ENCODE results near the gene ZNF57. TPM values are rescaled to one million over a fixed set of nuclear protein-coding genes. Genes with fewer than 3 reads are reported as not detected.

ZNF57 gene
- total and polyA plus RNA-seq, 2 experiments from 2014 or later, result 6.4 to 10.8 TPM

GRCh38 chr19:2923510-2923909 lies 22.8 kb downstream of the ZNF57 start:
- no peak overlapping the region for H3K27ac Mint-ChIP-seq
- H3K27me3 ChIP-seq (ENCODE audit: insufficient read depth), result no peaks in the 10 kb centered on the region
- no peaks in the 10 kb centered on the region for H3K79me2 ChIP-seq (replicated peaks; ENCODE audit: insufficient read depth)
- no peak overlapping the region for H2AFZ ChIP-seq
- peaks cover 16% of the 10 kb centered on the region; the same call in 1 of the 2 replicates for H3K36me3 ChIP-seq (ENCODE audit: insufficient read depth)
- DNase-seq (ENCODE audit: low spot score) (no peak), ATAC-seq (no peak)
- H3K4me2 ChIP-seq, result no peak overlapping the region
- peaks cover 8% of the 10 kb centered on the region; the same call in 1 of the 2 replicates for H3K4me1 ChIP-seq (ENCODE audit: insufficient read depth)
- no peaks in the 10 kb centered on the region for H4K20me1 ChIP-seq (replicated peaks; ENCODE audit: insufficient read depth)
- no peak overlapping the region for H3K4me3 ChIP-seq
- no peak overlapping the region for H3K4me3 Mint-ChIP-seq
- peaks cover 20% of the 10 kb centered on the region; the same call in 2 of the 3 replicates for H3K36me3 Mint-ChIP-seq (ENCODE audit: low read depth)
- H3K9me3 Mint-ChIP-seq, result peaks cover 54% of the 10 kb centered on the region
- H3K4me1 Mint-ChIP-seq, result peaks cover 5% of the 10 kb centered on the region; the same call in 1 of the 3 replicates
- TF ChIP-seq EZH2phosphoT487 (IDR thresholded peaks at IDR 0.05; ENCODE audit: unreplicated experiment) (no peak), ETS1 (IDR thresholded peaks at IDR 0.05) (no peak), POLR2AphosphoS5 (IDR thresholded peaks at IDR 0.05; ENCODE audit: low read depth) (no peak), JUNB (IDR thresholded peaks at IDR 0.05; ENCODE audit: unreplicated experiment) (no peak), ZNF331 (CRISPR knock-in tag; IDR thresholded peaks at IDR 0.05; ENCODE audit: low read depth) (no peak), CREB1 (CRISPR knock-in tag; IDR thresholded peaks at IDR 0.05; ENCODE audit: low read depth) (no peak), NANOG (IDR thresholded peaks at IDR 0.05; ENCODE audit: borderline replicate concordance) (no peak)
- TF ChIP-seq, protein P1, sequence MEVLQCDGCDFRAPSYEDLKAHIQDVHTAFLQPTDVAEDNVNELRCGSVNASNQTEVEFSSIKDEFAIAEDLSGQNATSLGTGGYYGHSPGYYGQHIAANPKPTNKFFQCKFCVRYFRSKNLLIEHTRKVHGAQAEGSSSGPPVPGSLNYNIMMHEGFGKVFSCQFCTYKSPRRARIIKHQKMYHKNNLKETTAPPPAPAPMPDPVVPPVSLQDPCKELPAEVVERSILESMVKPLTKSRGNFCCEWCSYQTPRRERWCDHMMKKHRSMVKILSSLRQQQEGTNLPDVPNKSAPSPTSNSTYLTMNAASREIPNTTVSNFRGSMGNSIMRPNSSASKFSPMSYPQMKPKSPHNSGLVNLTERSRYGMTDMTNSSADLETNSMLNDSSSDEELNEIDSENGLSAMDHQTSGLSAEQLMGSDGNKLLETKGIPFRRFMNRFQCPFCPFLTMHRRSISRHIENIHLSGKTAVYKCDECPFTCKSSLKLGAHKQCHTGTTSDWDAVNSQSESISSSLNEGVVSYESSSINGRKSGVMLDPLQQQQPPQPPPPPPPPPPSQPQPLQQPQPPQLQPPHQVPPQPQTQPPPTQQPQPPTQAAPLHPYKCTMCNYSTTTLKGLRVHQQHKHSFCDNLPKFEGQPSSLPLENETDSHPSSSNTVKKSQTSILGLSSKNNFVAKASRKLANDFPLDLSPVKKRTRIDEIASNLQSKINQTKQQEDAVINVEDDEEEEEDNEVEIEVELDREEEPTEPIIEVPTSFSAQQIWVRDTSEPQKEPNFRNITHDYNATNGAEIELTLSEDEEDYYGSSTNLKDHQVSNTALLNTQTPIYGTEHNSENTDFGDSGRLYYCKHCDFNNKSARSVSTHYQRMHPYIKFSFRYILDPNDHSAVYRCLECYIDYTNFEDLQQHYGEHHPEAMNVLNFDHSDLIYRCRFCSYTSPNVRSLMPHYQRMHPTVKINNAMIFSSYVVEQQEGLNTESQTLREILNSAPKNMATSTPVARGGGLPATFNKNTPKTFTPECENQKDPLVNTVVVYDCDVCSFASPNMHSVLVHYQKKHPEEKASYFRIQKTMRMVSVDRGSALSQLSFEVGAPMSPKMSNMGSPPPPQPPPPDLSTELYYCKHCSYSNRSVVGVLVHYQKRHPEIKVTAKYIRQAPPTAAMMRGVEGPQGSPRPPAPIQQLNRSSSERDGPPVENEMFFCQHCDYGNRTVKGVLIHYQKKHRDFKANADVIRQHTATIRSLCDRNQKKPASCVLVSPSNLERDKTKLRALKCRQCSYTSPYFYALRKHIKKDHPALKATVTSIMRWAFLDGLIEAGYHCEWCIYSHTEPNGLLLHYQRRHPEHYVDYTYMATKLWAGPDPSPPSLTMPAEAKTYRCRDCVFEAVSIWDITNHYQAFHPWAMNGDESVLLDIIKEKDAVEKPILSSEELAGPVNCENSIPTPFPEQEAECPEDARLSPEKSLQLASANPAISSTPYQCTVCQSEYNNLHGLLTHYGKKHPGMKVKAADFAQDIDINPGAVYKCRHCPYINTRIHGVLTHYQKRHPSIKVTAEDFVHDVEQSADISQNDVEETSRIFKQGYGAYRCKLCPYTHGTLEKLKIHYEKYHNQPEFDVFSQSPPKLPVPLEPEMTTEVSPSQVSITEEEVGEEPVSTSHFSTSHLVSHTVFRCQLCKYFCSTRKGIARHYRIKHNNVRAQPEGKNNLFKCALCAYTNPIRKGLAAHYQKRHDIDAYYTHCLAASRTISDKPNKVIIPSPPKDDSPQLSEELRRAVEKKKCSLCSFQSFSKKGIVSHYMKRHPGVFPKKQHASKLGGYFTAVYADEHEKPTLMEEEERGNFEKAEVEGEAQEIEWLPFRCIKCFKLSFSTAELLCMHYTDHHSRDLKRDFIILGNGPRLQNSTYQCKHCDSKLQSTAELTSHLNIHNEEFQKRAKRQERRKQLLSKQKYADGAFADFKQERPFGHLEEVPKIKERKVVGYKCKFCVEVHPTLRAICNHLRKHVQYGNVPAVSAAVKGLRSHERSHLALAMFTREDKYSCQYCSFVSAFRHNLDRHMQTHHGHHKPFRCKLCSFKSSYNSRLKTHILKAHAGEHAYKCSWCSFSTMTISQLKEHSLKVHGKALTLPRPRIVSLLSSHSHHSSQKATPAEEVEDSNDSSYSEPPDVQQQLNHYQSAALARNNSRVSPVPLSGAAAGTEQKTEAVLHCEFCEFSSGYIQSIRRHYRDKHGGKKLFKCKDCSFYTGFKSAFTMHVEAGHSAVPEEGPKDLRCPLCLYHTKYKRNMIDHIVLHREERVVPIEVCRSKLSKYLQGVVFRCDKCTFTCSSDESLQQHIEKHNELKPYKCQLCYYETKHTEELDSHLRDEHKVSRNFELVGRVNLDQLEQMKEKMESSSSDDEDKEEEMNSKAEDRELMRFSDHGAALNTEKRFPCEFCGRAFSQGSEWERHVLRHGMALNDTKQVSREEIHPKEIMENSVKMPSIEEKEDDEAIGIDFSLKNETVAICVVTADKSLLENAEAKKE (CRISPR knock-in tag; IDR thresholded peaks at IDR 0.05), result no peak
- TF ChIP-seq, protein P2, sequence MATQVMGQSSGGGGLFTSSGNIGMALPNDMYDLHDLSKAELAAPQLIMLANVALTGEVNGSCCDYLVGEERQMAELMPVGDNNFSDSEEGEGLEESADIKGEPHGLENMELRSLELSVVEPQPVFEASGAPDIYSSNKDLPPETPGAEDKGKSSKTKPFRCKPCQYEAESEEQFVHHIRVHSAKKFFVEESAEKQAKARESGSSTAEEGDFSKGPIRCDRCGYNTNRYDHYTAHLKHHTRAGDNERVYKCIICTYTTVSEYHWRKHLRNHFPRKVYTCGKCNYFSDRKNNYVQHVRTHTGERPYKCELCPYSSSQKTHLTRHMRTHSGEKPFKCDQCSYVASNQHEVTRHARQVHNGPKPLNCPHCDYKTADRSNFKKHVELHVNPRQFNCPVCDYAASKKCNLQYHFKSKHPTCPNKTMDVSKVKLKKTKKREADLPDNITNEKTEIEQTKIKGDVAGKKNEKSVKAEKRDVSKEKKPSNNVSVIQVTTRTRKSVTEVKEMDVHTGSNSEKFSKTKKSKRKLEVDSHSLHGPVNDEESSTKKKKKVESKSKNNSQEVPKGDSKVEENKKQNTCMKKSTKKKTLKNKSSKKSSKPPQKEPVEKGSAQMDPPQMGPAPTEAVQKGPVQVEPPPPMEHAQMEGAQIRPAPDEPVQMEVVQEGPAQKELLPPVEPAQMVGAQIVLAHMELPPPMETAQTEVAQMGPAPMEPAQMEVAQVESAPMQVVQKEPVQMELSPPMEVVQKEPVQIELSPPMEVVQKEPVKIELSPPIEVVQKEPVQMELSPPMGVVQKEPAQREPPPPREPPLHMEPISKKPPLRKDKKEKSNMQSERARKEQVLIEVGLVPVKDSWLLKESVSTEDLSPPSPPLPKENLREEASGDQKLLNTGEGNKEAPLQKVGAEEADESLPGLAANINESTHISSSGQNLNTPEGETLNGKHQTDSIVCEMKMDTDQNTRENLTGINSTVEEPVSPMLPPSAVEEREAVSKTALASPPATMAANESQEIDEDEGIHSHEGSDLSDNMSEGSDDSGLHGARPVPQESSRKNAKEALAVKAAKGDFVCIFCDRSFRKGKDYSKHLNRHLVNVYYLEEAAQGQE (IDR thresholded peaks at IDR 0.05; ENCODE audit: unreplicated experiment), result no peak
- no peaks in the 10 kb centered on the region for H3K9me2 ChIP-seq (ENCODE audit: insufficient read depth)
- no peak overlapping the region for H3K27ac ChIP-seq (ENCODE audit: low read depth)
- peaks cover 10% of the 10 kb centered on the region for H3K27me3 Mint-ChIP-seq (ENCODE audit: insufficient read depth, low read depth, poor library complexity)
- no peaks in the 10 kb centered on the region for H3F3A ChIP-seq (replicated peaks; ENCODE audit: low read depth)
